GM12801 (cell line): ENCODE data around the gene SOX14.

Experiments used
- CTCF ChIP-seq: IDR thresholded peaks from one replicate; pipeline ENCODE4 v1.5.1; 2011; ENCODE audit warnings: control low read depth; ENCODE audit not compliant: insufficient read length; ENCODE audit errors: extremely low read depth

The SOX14 gene

GRCh38 chr3:137764001-137764433 lies at the start of gene SOX14:
Gene SOX14, plus strand, starts transcription at chr3:137764315. Its CDS starts 470 bp downstream, at chr3:137764785.
- TF ChIP-seq CTCF, result no peak

- TF ChIP-seq CTCF, result no peak
Measured at GRCh38 chr3:137714551-137714950, 49.6 kb upstream of the SOX14 start.

GRCh38 chr3:137724240-137724639 lies 39.9 kb upstream of the SOX14 start:
- no peak for TF ChIP-seq CTCF

GRCh38 chr3:137737208-137737607 lies 26.9 kb upstream of the SOX14 start:
- TF ChIP-seq CTCF, result no peak

GRCh38 chr3:137738710-137739109 lies 25.4 kb upstream of the SOX14 start:
- TF ChIP-seq CTCF, result no peak

GRCh38 chr3:137743608-137744007 lies 20.5 kb upstream of the SOX14 start:
- TF ChIP-seq CTCF, result no peak

- no peak for TF ChIP-seq CTCF
Measured at GRCh38 chr3:137746808-137747207, 17.3 kb upstream of the SOX14 start.

GRCh38 chr3:137759505-137759904 lies 4.6 kb upstream of the SOX14 start:
- no peak for TF ChIP-seq CTCF
